ENCODE measurements around the gene ELOA.

Gene ELOA, protein sequence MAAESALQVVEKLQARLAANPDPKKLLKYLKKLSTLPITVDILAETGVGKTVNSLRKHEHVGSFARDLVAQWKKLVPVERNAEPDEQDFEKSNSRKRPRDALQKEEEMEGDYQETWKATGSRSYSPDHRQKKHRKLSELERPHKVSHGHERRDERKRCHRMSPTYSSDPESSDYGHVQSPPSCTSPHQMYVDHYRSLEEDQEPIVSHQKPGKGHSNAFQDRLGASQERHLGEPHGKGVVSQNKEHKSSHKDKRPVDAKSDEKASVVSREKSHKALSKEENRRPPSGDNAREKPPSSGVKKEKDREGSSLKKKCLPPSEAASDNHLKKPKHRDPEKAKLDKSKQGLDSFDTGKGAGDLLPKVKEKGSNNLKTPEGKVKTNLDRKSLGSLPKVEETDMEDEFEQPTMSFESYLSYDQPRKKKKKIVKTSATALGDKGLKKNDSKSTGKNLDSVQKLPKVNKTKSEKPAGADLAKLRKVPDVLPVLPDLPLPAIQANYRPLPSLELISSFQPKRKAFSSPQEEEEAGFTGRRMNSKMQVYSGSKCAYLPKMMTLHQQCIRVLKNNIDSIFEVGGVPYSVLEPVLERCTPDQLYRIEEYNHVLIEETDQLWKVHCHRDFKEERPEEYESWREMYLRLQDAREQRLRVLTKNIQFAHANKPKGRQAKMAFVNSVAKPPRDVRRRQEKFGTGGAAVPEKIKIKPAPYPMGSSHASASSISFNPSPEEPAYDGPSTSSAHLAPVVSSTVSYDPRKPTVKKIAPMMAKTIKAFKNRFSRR

DNA sequence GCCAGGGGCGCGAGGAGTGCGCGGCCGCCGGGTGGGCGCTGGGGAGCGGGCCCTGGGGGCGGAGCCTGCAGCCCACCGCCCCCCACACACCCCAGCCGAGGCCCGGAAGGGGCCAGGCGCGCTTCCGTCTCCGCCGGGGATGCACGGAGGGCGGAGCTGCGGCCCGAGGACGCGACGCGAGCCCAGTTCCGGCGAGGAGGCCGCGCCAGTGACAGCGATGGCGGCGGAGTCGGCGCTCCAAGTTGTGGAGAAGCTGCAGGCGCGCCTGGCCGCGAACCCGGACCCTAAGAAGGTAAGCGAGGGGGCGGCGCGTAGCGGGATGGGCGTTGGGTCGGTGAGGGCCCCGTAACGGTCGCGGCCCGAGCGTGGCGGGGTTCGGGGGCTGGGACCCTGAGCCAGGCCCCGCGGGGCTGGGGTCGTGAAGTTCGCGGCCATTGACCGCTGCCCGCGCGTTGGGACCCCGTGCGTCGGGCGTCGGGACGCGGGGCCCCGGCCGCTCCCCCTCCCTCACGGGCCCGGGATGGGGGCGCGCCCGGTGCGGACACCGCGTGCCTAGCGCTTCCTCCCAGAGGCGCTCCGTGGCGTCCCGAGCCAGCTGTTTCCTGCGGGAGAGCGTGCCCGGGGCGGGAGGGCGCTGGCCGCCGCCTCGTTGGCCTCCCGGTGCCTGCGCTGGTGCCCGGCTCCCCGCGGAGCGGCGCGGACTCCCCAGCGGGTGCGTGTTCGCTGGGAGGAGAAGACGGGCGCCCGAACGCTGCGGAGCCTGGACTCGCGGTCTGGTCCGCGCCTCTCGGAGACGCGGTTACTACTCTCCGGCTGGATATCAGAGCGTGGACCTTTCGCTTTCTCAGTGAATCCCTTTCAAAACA lies at the start of gene ELOA:
Gene ELOA (plus strand): TSS at position 185 of the 866 bp plus-strand sequence. CDS start 33 bp downstream, at position 218.
- peak; percentile 95 for DNase-seq (ENCODE audit: low spot score)

DNA sequence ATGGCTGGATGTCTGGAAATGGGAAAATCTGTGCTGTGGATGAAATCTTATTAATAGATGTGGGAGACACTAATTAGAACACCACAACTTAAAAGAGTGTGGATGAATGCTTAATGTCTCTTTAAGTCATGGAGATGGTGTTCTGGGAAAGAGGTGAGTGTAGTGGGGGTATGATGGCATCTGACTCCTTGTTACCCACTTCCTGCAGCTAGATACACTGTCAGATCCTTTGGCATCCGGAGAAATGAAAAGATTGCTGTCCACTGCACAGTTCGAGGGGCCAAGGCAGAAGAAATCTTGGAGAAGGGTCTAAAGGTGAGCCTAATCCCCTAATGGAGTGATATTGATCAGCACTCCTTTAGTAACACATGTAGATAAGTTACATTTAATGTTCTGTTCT lies 49.7 kb upstream of the ELOA start:
- no peak for DNase-seq (ENCODE audit: low spot score)

DNA sequence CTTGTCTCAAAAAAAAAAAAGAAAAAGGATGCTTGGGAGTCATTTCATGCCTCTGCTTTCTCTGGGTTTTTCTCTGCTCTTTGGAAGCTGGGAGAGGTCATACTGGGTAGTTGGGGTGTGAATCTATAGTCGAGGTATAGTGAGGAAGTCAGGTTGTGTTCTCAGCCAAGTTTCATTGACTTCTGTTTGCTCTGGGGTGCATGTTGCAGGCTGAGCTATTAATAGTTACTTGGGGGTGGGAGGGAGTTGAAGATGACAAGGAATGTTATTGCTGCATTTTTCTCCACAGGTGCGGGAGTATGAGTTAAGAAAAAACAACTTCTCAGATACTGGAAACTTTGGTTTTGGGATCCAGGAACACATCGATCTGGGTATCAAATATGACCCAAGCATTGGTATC lies 48.9 kb upstream of the ELOA start:
- DNase-seq (ENCODE audit: low spot score) = no peak

DNA sequence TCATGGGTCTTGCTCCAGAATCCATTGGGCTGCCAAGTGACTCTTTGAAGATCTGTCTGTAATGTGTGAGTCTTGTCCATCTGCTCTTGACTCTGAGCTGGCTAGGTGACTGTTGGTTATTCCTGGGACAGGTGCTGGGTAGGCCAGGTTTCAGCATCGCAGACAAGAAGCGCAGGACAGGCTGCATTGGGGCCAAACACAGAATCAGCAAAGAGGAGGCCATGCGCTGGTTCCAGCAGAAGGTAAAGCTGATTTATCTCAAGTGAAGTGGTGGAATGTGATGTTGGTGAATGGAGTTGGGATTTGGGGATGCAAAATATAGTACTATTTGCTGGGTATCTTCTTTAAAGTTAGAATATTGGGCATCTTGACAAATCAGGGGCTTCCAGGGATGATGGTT lies 47.6 kb upstream of the ELOA start:
- DNase-seq (ENCODE audit: low spot score) = no peak

DNA sequence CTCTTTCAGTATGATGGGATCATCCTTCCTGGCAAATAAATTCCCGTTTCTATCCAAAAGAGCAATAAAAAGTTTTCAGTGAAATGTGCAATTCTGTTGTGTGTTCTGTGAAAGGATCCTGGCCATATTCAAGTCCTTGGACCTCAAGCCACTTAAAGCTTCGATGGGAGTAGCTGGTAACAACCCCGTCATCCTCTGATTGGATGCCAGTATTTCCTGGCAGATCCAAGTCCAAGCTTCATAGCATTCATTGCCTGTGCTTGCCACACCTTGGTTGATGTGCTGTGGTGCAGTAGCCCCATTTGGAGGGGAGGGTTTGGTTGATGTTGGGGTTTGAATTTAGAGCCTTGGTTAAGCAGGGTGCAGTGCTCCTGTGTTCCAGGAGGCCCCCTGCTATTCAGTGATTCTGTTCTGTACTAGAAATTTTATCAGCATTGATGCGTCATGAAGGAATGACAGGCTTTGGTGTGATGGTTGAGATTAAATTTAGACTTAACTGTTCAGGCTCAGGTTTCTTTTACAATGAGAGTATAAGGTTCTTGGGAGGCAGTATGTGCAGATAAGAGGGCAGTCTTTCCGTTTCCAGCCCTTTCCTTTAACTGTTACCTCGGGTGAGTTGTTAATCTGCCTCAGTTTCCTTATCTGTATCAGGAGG lies 46.8 kb upstream of the ELOA start:
- no peak for DNase-seq (ENCODE audit: low spot score)

DNA sequence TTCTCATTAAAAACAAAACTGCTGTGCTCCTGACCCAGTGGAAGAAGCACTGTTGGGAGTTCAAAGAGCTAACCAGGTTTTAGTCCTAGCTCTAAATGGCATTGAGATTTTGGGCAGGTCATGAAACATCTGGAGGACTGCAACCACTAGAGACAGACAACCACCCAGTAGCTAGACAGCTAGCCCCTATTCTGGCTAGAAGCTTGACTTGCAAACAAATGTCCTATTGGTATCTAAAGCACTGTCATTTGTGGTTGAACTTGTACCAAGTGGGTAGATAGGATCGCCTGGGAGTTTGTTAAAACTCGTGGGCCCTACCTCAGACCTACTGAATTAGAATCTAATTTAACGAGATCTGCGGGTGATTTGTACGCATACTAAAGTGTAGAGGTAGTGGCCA lies 44.8 kb upstream of the ELOA start:
- no peak for DNase-seq (ENCODE audit: low spot score)

DNA sequence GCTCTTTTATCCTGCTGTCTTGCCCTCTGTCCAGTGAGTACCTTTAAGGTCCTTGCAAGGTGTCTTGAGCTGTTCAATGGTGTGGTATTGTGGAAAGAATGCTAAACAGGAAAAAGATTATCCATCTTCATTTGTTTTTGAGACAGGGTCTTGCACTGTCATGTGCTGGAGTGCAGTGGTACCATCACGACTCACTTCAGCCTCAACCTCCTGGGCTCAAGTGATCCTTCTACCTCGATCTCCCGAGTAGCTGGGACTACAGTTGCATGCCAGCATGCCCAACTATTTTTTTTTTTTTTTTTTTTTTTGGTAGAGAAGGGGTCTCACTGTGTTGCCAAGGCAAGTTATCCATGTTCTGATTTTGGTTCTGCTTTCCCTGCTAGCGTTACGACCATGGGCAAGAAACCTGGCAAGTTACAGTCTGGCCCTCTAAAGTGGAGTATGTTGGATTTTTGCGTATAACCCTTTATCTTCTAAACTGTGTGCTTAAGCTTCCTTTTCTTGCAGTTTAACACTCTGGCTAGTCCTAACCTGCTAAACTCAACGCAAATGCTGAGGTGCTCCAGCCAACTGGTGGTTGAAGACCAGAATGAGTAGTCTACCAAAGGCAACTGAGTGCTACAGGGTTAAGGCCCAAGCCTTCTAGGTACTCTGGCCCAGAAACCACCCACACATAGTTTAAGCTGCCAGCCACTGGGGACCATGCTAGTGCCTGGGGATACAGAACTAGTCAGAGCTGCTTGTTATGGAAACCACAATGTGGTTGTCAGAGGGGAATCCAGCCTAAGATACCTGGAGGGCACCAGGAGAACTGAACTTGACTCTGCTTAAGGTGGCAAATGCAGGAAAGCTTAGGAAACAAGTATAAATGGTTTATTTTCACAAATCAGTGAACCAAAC lies 43.7 kb upstream of the ELOA start:
- DNase-seq (ENCODE audit: low spot score) = no peak

DNA sequence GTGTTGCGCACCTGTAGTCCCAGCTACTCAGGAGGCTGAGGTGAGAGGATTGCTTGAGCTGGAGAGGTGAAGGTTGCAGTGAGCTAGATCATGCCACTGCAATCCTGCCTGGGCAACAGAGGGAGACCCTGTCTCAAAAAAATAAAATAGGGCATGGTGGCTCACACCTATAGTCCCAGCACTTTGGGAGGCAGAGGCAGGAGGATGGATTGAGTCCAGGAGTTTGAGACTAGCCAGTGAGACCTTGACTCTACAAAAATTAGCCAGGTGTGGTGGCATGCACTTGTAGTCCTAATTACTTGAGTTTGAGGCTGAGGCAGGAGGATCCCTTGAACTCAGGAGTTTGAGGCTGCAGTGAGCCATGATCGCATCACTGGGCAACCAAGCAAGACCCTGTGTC lies 42.0 kb upstream of the ELOA start:
- no peak for DNase-seq (ENCODE audit: low spot score)

DNA sequence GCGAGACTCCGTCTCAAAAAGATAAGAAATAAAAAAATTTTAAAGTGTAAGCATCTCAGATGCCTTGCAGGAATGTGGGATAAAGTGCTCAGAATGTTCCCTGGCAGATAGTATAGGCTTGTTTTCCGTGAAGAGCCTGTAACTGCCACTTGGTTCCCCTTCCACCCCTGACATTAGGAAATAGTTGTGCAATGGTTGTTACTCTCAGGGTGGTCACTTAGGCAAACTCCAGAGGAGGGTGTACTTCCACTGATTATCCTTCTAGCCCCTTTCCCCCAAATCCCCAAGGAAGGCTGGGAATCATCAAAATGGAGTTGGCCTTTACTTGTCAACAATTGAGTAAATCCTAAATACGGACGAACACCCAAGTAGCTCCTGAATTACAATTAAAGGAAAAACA lies 41.3 kb upstream of the ELOA start:
- no peak for DNase-seq (ENCODE audit: low spot score)

DNA sequence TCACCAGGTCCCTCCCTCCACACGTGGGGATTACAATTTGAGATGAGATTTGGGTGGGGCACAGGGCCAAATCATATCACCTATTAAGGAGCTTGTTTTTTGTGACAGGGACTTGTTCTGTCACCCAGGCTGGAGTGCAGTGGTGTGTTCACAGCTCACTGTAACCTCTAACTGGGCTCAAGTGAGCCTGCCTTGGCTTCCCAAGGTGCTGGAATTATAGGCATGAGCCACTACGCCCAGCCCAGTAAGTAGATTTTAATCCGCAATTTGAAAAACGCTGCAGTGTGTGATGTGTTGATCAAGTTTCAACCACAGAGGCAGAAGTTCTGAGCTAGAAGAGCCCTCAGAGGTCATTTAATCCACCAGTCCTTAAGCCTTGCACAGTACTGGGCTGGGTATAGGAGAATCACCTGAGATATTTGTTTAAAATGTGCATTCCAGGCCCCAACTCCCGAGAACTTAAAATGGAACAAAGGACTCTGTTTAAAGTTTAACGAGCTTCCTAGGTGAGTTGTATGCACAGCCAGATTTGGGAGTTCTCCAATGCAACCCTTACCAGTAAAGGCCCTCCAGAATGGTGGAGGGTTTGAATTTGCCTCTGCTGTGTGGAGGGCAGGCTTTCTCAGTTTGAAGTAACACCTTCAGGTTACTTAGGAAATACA lies 38.3 kb upstream of the ELOA start:
- no peak for DNase-seq (ENCODE audit: low spot score)

DNA sequence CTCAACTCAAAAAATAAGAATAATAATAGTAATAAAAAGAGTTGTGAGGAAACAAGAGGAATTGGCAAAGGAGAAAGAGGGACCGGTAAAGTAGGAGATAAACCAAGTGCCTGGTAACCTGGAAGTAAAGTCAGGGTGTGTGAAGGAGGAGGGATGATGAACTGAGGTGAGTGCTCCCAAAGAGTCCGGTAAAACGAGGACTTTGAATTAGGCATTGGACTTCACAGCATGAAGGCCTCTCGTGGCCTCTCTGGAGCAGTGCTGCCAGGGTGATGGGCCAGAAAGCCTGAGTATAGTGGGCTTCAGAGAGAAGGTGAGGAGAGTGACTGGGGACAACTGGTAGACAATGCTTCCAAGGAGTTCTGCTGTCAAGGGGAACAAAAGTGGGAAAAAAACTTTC lies 34.0 kb upstream of the ELOA start:
- no peak for DNase-seq (ENCODE audit: low spot score)

DNA sequence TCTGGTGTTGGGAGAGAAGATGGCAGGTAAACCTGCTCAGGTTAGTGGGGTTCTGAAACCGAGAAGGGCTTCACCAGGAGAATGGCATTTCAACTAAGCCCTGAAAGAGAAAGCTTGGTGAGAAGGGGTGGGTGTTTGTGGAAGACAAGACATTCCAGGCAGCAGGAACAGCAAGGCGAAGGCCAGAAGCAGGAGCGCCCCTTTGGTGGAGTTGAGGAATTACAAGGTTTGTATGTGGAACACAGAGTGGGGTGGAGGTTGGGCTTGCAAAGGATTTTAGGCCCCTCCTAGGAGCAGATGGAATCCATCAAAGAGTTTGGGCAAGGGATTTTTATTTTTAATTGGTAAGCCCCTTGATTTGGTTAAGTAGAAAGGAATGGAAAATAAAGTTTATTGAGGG lies 24.8 kb upstream of the ELOA start:
- peak; percentile 26 for DNase-seq (ENCODE audit: low spot score)

DNA sequence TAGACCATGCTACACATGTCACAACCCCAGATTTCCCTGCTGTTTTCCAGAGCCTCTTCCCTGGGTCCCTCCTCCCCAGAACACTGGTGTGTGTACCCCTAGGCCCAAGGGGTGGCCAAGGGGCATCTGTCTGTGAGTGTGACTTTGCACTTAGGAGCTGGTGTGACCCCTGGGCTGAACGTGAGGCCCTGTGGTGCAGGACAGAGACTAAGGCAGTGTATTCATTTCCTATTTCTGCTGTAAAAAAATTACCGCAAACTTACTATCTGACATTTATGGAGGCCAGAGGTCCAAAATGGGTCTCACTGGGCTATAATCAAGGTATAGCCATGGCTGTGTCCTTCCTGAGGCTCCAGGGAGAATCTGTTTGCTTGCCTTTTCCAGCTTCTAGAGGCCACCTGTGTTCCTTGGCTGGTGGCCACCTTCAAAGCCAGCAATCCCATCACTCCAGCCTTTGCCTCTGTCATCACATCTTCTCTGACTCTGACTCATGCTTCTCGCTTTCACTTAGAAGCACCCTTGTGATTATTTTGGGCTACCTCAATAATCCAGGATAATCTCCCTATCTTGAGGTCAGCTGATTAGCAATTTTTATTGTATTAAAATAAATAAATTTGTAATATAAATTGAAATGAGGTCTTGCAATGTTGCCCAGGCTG lies 24.0 kb upstream of the ELOA start:
- no peak for DNase-seq (ENCODE audit: low spot score)

DNA sequence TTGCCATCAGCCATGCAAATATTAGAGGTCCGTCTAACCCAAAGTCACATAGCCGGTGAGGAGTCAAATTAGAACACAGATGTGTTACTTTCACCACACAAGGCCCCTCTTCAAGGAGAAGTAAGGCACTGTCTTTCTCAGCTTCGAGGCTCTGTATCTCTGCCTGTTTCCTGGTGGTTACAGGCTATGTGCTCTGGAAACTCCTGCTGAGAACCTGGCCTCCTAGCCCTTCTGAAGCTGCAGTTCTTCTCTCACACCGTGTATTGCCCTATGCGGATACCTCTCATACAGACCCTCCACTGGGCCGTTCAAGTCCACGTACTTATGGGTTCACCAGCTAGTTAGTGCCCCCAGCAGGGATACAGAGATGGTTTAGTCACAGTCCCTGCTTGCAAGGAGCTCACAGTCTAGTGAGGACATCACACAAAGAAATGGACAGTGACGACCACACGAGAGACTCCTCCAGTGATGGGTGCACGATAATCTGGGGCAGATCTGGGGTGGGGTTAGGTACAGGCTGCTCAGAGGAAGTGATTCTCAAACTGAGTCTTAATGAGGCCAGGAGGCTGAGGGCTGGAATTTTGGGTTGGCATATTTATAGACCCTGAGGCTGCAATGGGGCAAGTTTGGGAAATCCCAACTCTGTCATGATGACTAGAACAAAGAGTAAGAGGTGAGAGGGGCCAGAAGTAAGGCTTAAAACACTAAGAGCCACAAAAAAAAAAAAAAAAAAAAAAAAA lies 22.8 kb upstream of the ELOA start:
- no peak for DNase-seq (ENCODE audit: low spot score)

DNA sequence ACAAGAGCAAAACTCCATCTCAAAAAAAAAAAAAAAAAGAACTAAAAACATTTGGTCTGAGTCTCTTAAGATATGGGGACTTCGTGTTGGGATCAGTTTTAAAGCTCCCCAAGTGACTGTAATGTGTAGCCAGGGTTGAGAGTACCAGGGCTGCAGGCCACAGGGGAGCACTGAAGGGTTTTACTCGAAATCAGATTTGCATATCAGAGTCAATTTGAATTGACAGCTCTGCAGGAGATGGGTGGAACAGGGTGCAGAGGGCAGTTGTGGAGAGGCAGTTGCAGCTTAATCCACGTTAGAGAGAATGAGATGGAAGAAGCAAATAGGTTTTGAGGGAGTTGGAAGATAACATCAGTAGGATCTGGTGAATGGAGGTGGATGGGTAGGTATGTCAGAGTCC lies 20.6 kb upstream of the ELOA start:
- no peak for DNase-seq (ENCODE audit: low spot score)

DNA sequence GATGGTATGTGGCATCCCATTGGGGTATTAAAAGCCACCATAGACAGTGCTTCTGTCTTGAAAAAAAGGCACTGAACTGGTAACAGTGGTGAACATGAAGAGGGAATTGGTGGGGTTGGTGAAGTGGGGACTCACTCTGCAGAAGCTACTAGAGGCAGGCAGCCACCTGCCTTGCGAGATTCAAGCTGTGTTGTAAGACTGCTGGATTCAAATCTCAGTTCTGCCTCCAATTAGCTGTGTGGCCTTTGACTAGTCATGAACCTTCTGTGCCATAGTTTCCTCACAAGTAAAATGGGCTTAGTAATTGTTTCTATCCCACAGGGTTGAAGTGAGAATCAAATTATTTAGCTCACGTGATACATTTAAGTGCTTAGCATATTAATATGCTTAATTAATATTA lies 16.6 kb upstream of the ELOA start:
- no peak for DNase-seq (ENCODE audit: low spot score)

DNA sequence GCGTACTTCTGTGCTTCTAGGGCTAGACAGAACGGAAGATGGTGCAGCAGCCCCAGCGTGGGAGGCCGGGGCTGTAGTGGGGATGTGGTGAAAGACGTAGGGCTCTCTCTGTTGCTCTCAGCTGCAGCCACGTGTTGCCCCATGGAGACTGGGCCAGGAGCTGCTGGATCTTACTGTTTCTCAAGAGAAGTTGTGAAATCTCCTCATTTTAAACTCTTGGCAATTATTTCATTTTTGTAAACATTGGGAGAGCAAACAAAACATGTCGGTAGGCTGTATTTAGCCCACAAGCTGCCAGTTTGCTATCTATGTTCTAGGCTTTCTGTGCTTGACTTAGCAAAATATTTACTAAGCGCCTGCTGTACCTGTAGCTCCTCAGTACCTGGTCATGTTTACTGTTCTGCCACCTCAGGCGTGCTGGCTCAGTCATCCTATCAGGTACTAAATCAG lies 15.9 kb upstream of the ELOA start:
- DNase-seq (ENCODE audit: low spot score) = peak; percentile 77

DNA sequence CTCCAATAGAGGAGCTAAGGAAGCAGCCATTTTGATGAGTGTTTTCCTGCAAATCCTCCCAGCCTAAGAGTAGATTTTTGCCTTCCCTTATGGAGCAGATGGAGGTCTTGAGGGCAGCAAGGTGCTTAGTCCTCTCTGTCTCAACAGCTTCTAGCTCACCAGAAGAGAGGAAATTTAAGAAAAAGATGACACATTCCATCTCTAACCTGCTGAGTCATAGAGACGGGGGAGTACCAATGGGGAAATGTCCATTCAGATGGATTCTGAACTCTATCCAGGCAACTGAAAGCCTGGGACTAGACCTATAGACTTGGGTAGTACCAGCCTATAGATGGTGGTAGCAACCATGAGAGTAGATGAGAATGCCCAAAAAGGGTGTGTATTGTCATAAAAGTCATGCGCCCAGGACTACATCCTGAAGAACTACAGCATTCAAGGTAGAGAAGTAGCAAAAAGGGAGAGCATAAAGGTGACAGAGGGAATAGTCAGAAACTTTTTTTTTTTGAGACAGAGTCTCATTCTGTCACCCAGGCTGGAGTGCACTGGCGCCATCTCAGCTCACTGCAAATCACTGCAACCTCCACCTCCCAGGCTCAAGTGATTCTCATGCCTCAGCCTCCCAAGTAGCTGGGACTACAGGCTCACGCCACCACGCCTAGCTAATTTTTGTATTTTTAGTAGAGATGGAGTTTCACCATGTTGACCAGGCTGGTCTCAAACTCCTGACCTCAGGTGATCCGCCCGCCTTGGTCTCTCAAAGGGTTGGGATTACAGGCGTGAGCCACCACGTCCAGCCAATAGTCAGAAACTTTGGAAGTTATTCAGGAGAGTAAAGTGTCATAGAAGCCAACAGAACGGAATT lies 10.7 kb upstream of the ELOA start:
- peak; percentile 59 for DNase-seq (ENCODE audit: low spot score)

All from GM03348 (cell line).